ENCODE results near the gene FOXA1.

Gene FOXA1

GRCh38 chr14:37597538-37597913, 2.5 kb upstream of the FOXA1 start:
- no peak overlapping the region for H3K56ac ChIP-seq (ENCODE audit: low read length)
- no peaks in the 10 kb centered on the region for H3K4me1 ChIP-seq (ENCODE audit: control insufficient read depth, low read depth, low read length)
- no peak overlapping the region for H2BK5ac ChIP-seq (ENCODE audit: low read length)
- no peaks in the 10 kb centered on the region for H3K79me1 ChIP-seq (ENCODE audit: low read length)
- DNase-seq: peak; percentile 76
- no peak overlapping the region for H2AK5ac ChIP-seq (ENCODE audit: low read length)
- no peak overlapping the region for H3K27ac ChIP-seq (ENCODE audit: low read depth, low read length)
- H3K9ac ChIP-seq (ENCODE audit: low read length): no peak overlapping the region
- no peaks in the 10 kb centered on the region for H3K79me2 ChIP-seq (ENCODE audit: control insufficient read depth, insufficient read depth, low read length)
- no peak overlapping the region for H3K4me3 ChIP-seq (ENCODE audit: low read length)
- no peak overlapping the region for H4K5ac ChIP-seq (ENCODE audit: low read length)
- no peak overlapping the region for H3K4me2 ChIP-seq (ENCODE audit: low read length)
- H4K8ac ChIP-seq (ENCODE audit: low read depth, low read length): no peak overlapping the region
- H3K27me3 ChIP-seq (ENCODE audit: insufficient read depth, low read length, poor library complexity): peaks cover 65% of the 10 kb centered on the region
- H2BK15ac ChIP-seq (replicated peaks; ENCODE audit: low read depth): no peak overlapping the region
- H3K36me3 ChIP-seq (ENCODE audit: control insufficient read depth, insufficient read depth, low read length): no peaks in the 10 kb centered on the region
- no peak overlapping the region for H3K18ac ChIP-seq (ENCODE audit: low read length)
- no peak overlapping the region for H3K4ac ChIP-seq (ENCODE audit: low read depth, low read length)
- WGBS (ENCODE audit: extremely low coverage, insufficient coverage, low lambda C conversion rate): no CpG with 5 or more reads among the region's 20 CpGs
- no peak overlapping the region for H2BK120ac ChIP-seq (ENCODE audit: low read depth, low read length)
- no peak overlapping the region for H3K23ac ChIP-seq (ENCODE audit: low read length)

- no peak overlapping the region for H2BK120ac ChIP-seq (ENCODE audit: low read depth, low read length)
- H2BK15ac ChIP-seq (replicated peaks; ENCODE audit: low read depth): no peak overlapping the region
- H3K4me1 ChIP-seq (ENCODE audit: control insufficient read depth, low read depth, low read length): no peaks in the 10 kb centered on the region
- H3K56ac ChIP-seq (ENCODE audit: low read length): no peak overlapping the region
- H3K9ac ChIP-seq (ENCODE audit: low read length): no peak overlapping the region
- no peak overlapping the region for H3K4ac ChIP-seq (ENCODE audit: low read depth, low read length)
- no peak overlapping the region for H3K27ac ChIP-seq (ENCODE audit: low read depth, low read length)
- no peaks in the 10 kb centered on the region for H3K79me2 ChIP-seq (ENCODE audit: control insufficient read depth, insufficient read depth, low read length)
- H3K36me3 ChIP-seq (ENCODE audit: control insufficient read depth, insufficient read depth, low read length): no peaks in the 10 kb centered on the region
- H3K27me3 ChIP-seq (ENCODE audit: insufficient read depth, low read length, poor library complexity): peaks cover 67% of the 10 kb centered on the region
- no CpG with 5 or more reads among the region's 7 CpGs for WGBS (ENCODE audit: extremely low coverage, insufficient coverage, low lambda C conversion rate)
- H2BK5ac ChIP-seq (ENCODE audit: low read length): no peak overlapping the region
- H2AK5ac ChIP-seq (ENCODE audit: low read length): no peak overlapping the region
- no peak overlapping the region for H4K8ac ChIP-seq (ENCODE audit: low read depth, low read length)
- H3K23ac ChIP-seq (ENCODE audit: low read length): no peak overlapping the region
- no peaks in the 10 kb centered on the region for H3K79me1 ChIP-seq (ENCODE audit: low read length)
- H3K18ac ChIP-seq (ENCODE audit: low read length): no peak overlapping the region
- no peak overlapping the region for H3K4me3 ChIP-seq (ENCODE audit: low read length)
- H4K5ac ChIP-seq (ENCODE audit: low read length): no peak overlapping the region
- DNase-seq: no peak
- no peak overlapping the region for H3K4me2 ChIP-seq (ENCODE audit: low read length)
Observed at GRCh38 chr14:37596790-37597472, 1.9 kb upstream of the FOXA1 start.

GRCh38 chr14:37595809-37596621, 966 bp upstream of the FOXA1 start:
- Histone ChIP-seq H3K27me3 (ENCODE audit: insufficient read depth, low read length, poor library complexity) (peaks cover 60% of the 10 kb centered on the region), H2AK5ac (ENCODE audit: low read length) (no peak overlapping the region), H3K79me2 (ENCODE audit: control insufficient read depth, insufficient read depth, low read length) (no peaks in the 10 kb centered on the region), H2BK120ac (ENCODE audit: low read depth, low read length) (no peak overlapping the region), H3K4me3 (ENCODE audit: low read length) (no peak overlapping the region), H3K4me1 (ENCODE audit: control insufficient read depth, low read depth, low read length) (no peaks in the 10 kb centered on the region), H2BK15ac (replicated peaks; ENCODE audit: low read depth) (no peak overlapping the region), H3K4me2 (ENCODE audit: low read length) (peak overlapping the region; percentile 35), H4K5ac (ENCODE audit: low read length) (no peak overlapping the region), H3K18ac (ENCODE audit: low read length) (no peak overlapping the region), H2BK5ac (ENCODE audit: low read length) (no peak overlapping the region), H3K79me1 (ENCODE audit: low read length) (no peaks in the 10 kb centered on the region), H4K8ac (ENCODE audit: low read depth, low read length) (no peak overlapping the region), H3K56ac (ENCODE audit: low read length) (no peak overlapping the region), H3K36me3 (ENCODE audit: control insufficient read depth, insufficient read depth, low read length) (no peaks in the 10 kb centered on the region), H3K4ac (ENCODE audit: low read depth, low read length) (no peak overlapping the region), H3K27ac (ENCODE audit: low read depth, low read length) (no peak overlapping the region), H3K9ac (ENCODE audit: low read length) (peak overlapping the region; percentile 11), H3K23ac (ENCODE audit: low read length) (no peak overlapping the region)
- WGBS (ENCODE audit: extremely low coverage, insufficient coverage, low lambda C conversion rate): no CpG with 5 or more reads among the region's 46 CpGs
- DNase-seq: peak; percentile 70

- no peak overlapping the region for H3K27ac ChIP-seq (ENCODE audit: low read depth, low read length)
- no peak overlapping the region for H3K23ac ChIP-seq (ENCODE audit: low read length)
- H4K5ac ChIP-seq (ENCODE audit: low read length): no peak overlapping the region
- H3K4ac ChIP-seq (ENCODE audit: low read depth, low read length): no peak overlapping the region
- H3K27me3 ChIP-seq (ENCODE audit: insufficient read depth, low read length, poor library complexity): peaks cover 48% of the 10 kb centered on the region
- peak; percentile 90 for DNase-seq
- peak overlapping the region; percentile 51 for H3K4me2 ChIP-seq (ENCODE audit: low read length)
- H3K18ac ChIP-seq (ENCODE audit: low read length): no peak overlapping the region
- no peaks in the 10 kb centered on the region for H3K79me2 ChIP-seq (ENCODE audit: control insufficient read depth, insufficient read depth, low read length)
- H2BK5ac ChIP-seq (ENCODE audit: low read length): no peak overlapping the region
- no peaks in the 10 kb centered on the region for H3K4me1 ChIP-seq (ENCODE audit: control insufficient read depth, low read depth, low read length)
- no peaks in the 10 kb centered on the region for H3K36me3 ChIP-seq (ENCODE audit: control insufficient read depth, insufficient read depth, low read length)
- H2BK120ac ChIP-seq (ENCODE audit: low read depth, low read length): no peak overlapping the region
- H4K8ac ChIP-seq (ENCODE audit: low read depth, low read length): no peak overlapping the region
- no peaks in the 10 kb centered on the region for H3K79me1 ChIP-seq (ENCODE audit: low read length)
- peak overlapping the region; percentile 63 for H3K56ac ChIP-seq (ENCODE audit: low read length)
- no CpG with 5 or more reads among the region's 56 CpGs for WGBS (ENCODE audit: extremely low coverage, insufficient coverage, low lambda C conversion rate)
- H3K9ac ChIP-seq (ENCODE audit: low read length): peak overlapping the region; percentile 4
- no peak overlapping the region for H3K4me3 ChIP-seq (ENCODE audit: low read length)
- no peak overlapping the region for H2BK15ac ChIP-seq (replicated peaks; ENCODE audit: low read depth)
- no peak overlapping the region for H2AK5ac ChIP-seq (ENCODE audit: low read length)
Observed at GRCh38 chr14:37594238-37594970, 645 bp downstream of the FOXA1 start.

- Histone ChIP-seq H3K79me1 (ENCODE audit: low read length) (no peaks in the 10 kb centered on the region), H3K4me2 (ENCODE audit: low read length) (no peak overlapping the region), H3K4me3 (ENCODE audit: low read length) (no peak overlapping the region), H2BK5ac (ENCODE audit: low read length) (no peak overlapping the region), H3K27me3 (ENCODE audit: insufficient read depth, low read length, poor library complexity) (peaks cover 40% of the 10 kb centered on the region), H3K79me2 (ENCODE audit: control insufficient read depth, insufficient read depth, low read length) (no peaks in the 10 kb centered on the region), H3K18ac (ENCODE audit: low read length) (no peak overlapping the region), H3K4me1 (ENCODE audit: control insufficient read depth, low read depth, low read length) (peaks cover 2% of the 10 kb centered on the region), H3K23ac (ENCODE audit: low read length) (no peak overlapping the region), H4K8ac (ENCODE audit: low read depth, low read length) (no peak overlapping the region), H3K4ac (ENCODE audit: low read depth, low read length) (no peak overlapping the region), H3K56ac (ENCODE audit: low read length) (no peak overlapping the region), H3K36me3 (ENCODE audit: control insufficient read depth, insufficient read depth, low read length) (no peaks in the 10 kb centered on the region), H4K5ac (ENCODE audit: low read length) (no peak overlapping the region), H2AK5ac (ENCODE audit: low read length) (no peak overlapping the region), H3K27ac (ENCODE audit: low read depth, low read length) (no peak overlapping the region), H3K9ac (ENCODE audit: low read length) (no peak overlapping the region), H2BK120ac (ENCODE audit: low read depth, low read length) (no peak overlapping the region), H2BK15ac (replicated peaks; ENCODE audit: low read depth) (no peak overlapping the region)
- WGBS (ENCODE audit: extremely low coverage, insufficient coverage, low lambda C conversion rate): no CpG with 5 or more reads among the region's 14 CpGs
- DNase-seq: no peak
Observed at GRCh38 chr14:37593511-37594237, 1.4 kb downstream of the FOXA1 start.
